GM12878 (cell line): ENCODE data around the gene SLC9A3.

Experiments used
- BMI1 ChIP-seq: fragments of 450-650 bp; IDR thresholded peaks from 2 replicates; pipeline ENCODE4 v1.6.1; 2016; ENCODE audit warnings: mild to moderate bottlenecking, moderate library complexity, borderline replicate concordance
- CBX5 ChIP-seq: sonication (generic); IDR thresholded peaks from 2 replicates; pipeline ENCODE4 v1.6.1; 2016; ENCODE audit warnings: low read depth, moderate library complexity, mild to moderate bottlenecking, inconsistent platforms
- CREM ChIP-seq: IDR thresholded peaks from 2 replicates; pipeline ENCODE4 v1.6.1; 2014; ENCODE audit warnings: antibody characterized with exemption, low read depth
- ETV6 ChIP-seq, 2 experiments: fragments of 450-650 bp in 1 of 2; IDR thresholded peaks in 1 of 2; conservative IDR thresholded peaks in 1 of 2; 2 replicates each; pipeline ENCODE4 v1.6.1; 2014; ENCODE audit warnings: antibody characterized with exemption in 1 of 2, borderline replicate concordance in 1 of 2, low read depth in 1 of 2, mild to moderate bottlenecking in 1 of 2, moderate library complexity in 1 of 2
- EZH2 ChIP-seq: IDR thresholded peaks from 2 replicates; pipeline ENCODE4 v1.6.1; 2012; ENCODE audit warnings: low read depth, mild to moderate bottlenecking, control low read depth, inconsistent platforms, low read length, borderline replicate concordance; ENCODE audit not compliant: control insufficient read depth
- NR2F1 ChIP-seq: fragments of 450-650 bp; conservative IDR thresholded peaks from 2 replicates; pipeline ENCODE4 v1.6.1; 2017; ENCODE audit warnings: mild to moderate bottlenecking
- NRF1 ChIP-seq: conservative IDR thresholded peaks from 2 replicates; pipeline ENCODE4 v1.6.1; 2011; ENCODE audit warnings: mild to moderate bottlenecking, low read depth, low read length, improper control_type of control experiment
- POLR2A ChIP-seq: IDR thresholded peaks from 2 replicates; pipeline ENCODE4 v1.6.1; 2011; ENCODE audit warnings: low read depth, mild to moderate bottlenecking, low read length
- SMAD1 ChIP-seq: fragments of 450-650 bp; IDR thresholded peaks from 2 replicates; pipeline ENCODE4 v1.6.1; 2018; ENCODE audit warnings: mild to moderate bottlenecking, low read depth; ENCODE audit not compliant: partially characterized antibody
- ZNF274 ChIP-seq: IDR thresholded peaks from one replicate; pipeline ENCODE4 v1.8.0; 2011; ENCODE audit not compliant: insufficient read length, insufficient read depth
- TF ChIP-seq, protein P1 (sequence below): IDR thresholded peaks from 2 replicates; pipeline ENCODE4 v1.6.1; 2012; ENCODE audit warnings: low read depth, low read length, improper control_type of control experiment

DNA sequence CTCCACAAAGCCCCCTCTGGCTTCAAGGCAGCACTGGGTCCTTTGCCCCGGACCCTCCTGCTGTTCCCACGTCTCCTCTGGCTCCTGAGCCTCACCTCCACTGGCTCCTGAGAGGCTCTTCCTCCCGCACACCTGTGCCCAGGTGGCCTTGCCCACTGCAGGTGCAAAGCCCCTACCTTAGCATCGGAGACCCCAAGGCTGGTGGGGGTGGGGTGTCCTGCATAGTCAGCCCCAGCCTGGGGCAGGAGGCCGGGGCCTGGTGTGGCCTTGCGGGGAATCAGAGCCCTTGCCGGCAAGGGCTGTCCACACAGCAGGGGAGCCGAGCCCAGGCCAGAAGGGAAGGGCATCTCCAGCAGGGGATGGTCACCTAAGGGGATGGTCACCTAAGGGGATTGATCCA, 46.6 kb upstream of the SLC9A3 start:
- TF ChIP-seq NR2F1 (no peak), ETV6 (conservative IDR thresholded peaks at IDR 0.05 in 1 of 2, IDR thresholded peaks at IDR 0.05 in 1 of 2; ENCODE audit: borderline replicate concordance in 1 of 2, low read depth in 1 of 2) (no peak), CREM (no peak), CBX5 (no peak), ZNF274 (no peak), NRF1 (no peak), SMAD1 (no peak), BMI1 (no peak), POLR2A (no peak), EZH2 (no peak)
- TF ChIP-seq, protein P1, sequence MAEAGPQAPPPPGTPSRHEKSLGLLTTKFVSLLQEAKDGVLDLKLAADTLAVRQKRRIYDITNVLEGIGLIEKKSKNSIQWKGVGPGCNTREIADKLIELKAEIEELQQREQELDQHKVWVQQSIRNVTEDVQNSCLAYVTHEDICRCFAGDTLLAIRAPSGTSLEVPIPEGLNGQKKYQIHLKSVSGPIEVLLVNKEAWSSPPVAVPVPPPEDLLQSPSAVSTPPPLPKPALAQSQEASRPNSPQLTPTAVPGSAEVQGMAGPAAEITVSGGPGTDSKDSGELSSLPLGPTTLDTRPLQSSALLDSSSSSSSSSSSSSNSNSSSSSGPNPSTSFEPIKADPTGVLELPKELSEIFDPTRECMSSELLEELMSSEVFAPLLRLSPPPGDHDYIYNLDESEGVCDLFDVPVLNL, result no peak
